Hepatocyte (in vitro differentiated cells): ENCODE data around the gene PRM2.

ENCODE experiments used
- CTCF ChIP-seq: fragments of 200-600 bp; sonication (generic); IDR thresholded peaks from 2 replicates; pipeline ENCODE4 v1.5.1; 2016; ENCODE audit warnings: antibody characterized with exemption, mild to moderate bottlenecking; ENCODE audit not compliant: poor library complexity
- EZH2phosphoT487 ChIP-seq: fragments of 200-600 bp; sonication (generic); IDR thresholded peaks from one replicate; pipeline ENCODE4 v1.6.1; 2018; ENCODE audit warnings: antibody characterized with exemption, mild to moderate bottlenecking, low read depth, moderate library complexity; ENCODE audit not compliant: unreplicated experiment, severe bottlenecking

DNA sequence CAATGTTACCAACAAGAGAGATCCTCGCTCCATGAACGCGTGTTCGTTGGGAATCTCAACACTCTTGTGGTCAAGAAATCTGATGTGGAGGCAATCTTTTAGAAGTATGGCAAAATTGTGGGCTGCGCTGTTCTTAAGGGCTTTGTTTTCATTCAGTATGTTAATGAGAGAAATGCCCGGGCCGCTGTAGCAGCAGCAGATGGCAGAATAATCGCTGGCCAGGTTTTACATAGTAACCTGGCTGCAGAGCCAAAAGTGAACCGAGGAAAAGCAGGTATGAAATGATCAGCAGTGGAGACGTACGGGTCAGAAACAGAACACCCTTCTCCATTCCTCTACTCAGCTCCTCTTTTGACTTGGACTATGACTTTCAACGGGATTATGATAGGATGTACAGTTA is 33.6 kb downstream of the PRM2 start:
- TF ChIP-seq CTCF = no peak
- TF ChIP-seq EZH2phosphoT487 = no peak
